ENCODE data around the gene ASCC1.

Gene ASCC1

GRCh38 chr10:72092171-72092924 lies 123.7 kb downstream of the ASCC1 start:
- H3K27ac ChIP-seq (ENCODE audit: low read length): no peak overlapping the region
- H3K4me2 ChIP-seq (ENCODE audit: low read depth, low read length): no peak overlapping the region
- H3K27me3 ChIP-seq (replicated peaks; ENCODE audit: insufficient read depth, low read length): peaks cover 10% of the 10 kb centered on the region; the same call in 1 of the 2 replicates
- H3K79me2 ChIP-seq (ENCODE audit: low read length): no peaks in the 10 kb centered on the region
- no peak for TF ChIP-seq EZH2phosphoT487 (IDR thresholded peaks at IDR 0.05; ENCODE audit: low read length)
- TF ChIP-seq CTCF (IDR thresholded peaks at IDR 0.05; ENCODE audit: low read length): no peak
- no peak for TF ChIP-seq EZH2 (optimal IDR thresholded peaks at IDR 0.05; ENCODE audit: low read depth, low read length)
- H4K20me1 ChIP-seq (ENCODE audit: insufficient read depth, low read length): no peaks in the 10 kb centered on the region
- H3K36me3 ChIP-seq (replicated peaks; ENCODE audit: insufficient read depth, low read length): no peaks in the 10 kb centered on the region
- H3K9me3 ChIP-seq (replicated peaks; ENCODE audit: insufficient read depth, low read length): no peaks in the 10 kb centered on the region
- H3K9me2 ChIP-seq (replicated peaks; ENCODE audit: insufficient read depth, low read length): no peaks in the 10 kb centered on the region
- no peaks in the 10 kb centered on the region for H3F3A ChIP-seq (ENCODE audit: insufficient read depth, low read length)
- DNase-seq: no peak
- H3K4me1 ChIP-seq (ENCODE audit: low read length): no peaks in the 10 kb centered on the region
- no peak overlapping the region for H3K4me3 ChIP-seq (ENCODE audit: low read length)
- no peak overlapping the region for H2AFZ ChIP-seq (ENCODE audit: low read length)
- no peak overlapping the region for H3K9ac ChIP-seq (ENCODE audit: low read length)

- no peaks in the 10 kb centered on the region for H3K9me3 ChIP-seq (replicated peaks; ENCODE audit: insufficient read depth, low read length)
- H4K20me1 ChIP-seq (ENCODE audit: insufficient read depth, low read length): no peaks in the 10 kb centered on the region
These were observed 125.8 kb downstream of the ASCC1 start for GRCh38 chr10:72090326-72090725.

GRCh38 chr10:72089618-72090017 lies 126.5 kb downstream of the ASCC1 start:
- TF ChIP-seq EZH2 (optimal IDR thresholded peaks at IDR 0.05; ENCODE audit: low read depth, low read length): no peak
- H3K27me3 ChIP-seq (replicated peaks; ENCODE audit: insufficient read depth, low read length): peaks cover 10% of the 10 kb centered on the region; the same call in 1 of the 2 replicates
- DNase-seq: no peak
- H3K9ac ChIP-seq (ENCODE audit: low read length): no peak overlapping the region
- H3K36me3 ChIP-seq (replicated peaks; ENCODE audit: insufficient read depth, low read length): no peaks in the 10 kb centered on the region
- H3K9me2 ChIP-seq (replicated peaks; ENCODE audit: insufficient read depth, low read length): no peaks in the 10 kb centered on the region
- no peak overlapping the region for H2AFZ ChIP-seq (ENCODE audit: low read length)
- H3K4me3 ChIP-seq (ENCODE audit: low read length): no peak overlapping the region
- no peaks in the 10 kb centered on the region for H3K79me2 ChIP-seq (ENCODE audit: low read length)
- no peaks in the 10 kb centered on the region for H3F3A ChIP-seq (ENCODE audit: insufficient read depth, low read length)
- H3K27ac ChIP-seq (ENCODE audit: low read length): no peak overlapping the region
- no peaks in the 10 kb centered on the region for H3K9me3 ChIP-seq (replicated peaks; ENCODE audit: insufficient read depth, low read length)
- no peak overlapping the region for H3K4me2 ChIP-seq (ENCODE audit: low read depth, low read length)
- H4K20me1 ChIP-seq (ENCODE audit: insufficient read depth, low read length): no peaks in the 10 kb centered on the region
- no peaks in the 10 kb centered on the region for H3K4me1 ChIP-seq (ENCODE audit: low read length)

More at GRCh38 chr10:72090326-72090725, 125.8 kb downstream of the ASCC1 start:
- DNase-seq: no peak
- Histone ChIP-seq H3K36me3 (replicated peaks; ENCODE audit: insufficient read depth, low read length) (no peaks in the 10 kb centered on the region), H3K4me3 (ENCODE audit: low read length) (no peak overlapping the region), H3K9me2 (replicated peaks; ENCODE audit: insufficient read depth, low read length) (no peaks in the 10 kb centered on the region), H3K4me1 (ENCODE audit: low read length) (no peaks in the 10 kb centered on the region), H3K27ac (ENCODE audit: low read length) (no peak overlapping the region), H3F3A (ENCODE audit: insufficient read depth, low read length) (no peaks in the 10 kb centered on the region), H3K79me2 (ENCODE audit: low read length) (no peaks in the 10 kb centered on the region), H2AFZ (ENCODE audit: low read length) (no peak overlapping the region), H3K27me3 (replicated peaks; ENCODE audit: insufficient read depth, low read length) (peaks cover 10% of the 10 kb centered on the region; the same call in 1 of the 2 replicates), H3K9ac (ENCODE audit: low read length) (no peak overlapping the region), H3K4me2 (ENCODE audit: low read depth, low read length) (no peak overlapping the region)
- TF ChIP-seq EZH2 (optimal IDR thresholded peaks at IDR 0.05; ENCODE audit: low read depth, low read length) (no peak), CTCF (IDR thresholded peaks at IDR 0.05; ENCODE audit: low read length) (no peak), EZH2phosphoT487 (IDR thresholded peaks at IDR 0.05; ENCODE audit: low read length) (no peak)
